Measurements from ENCODE around the gene FANCI.

DNA sequence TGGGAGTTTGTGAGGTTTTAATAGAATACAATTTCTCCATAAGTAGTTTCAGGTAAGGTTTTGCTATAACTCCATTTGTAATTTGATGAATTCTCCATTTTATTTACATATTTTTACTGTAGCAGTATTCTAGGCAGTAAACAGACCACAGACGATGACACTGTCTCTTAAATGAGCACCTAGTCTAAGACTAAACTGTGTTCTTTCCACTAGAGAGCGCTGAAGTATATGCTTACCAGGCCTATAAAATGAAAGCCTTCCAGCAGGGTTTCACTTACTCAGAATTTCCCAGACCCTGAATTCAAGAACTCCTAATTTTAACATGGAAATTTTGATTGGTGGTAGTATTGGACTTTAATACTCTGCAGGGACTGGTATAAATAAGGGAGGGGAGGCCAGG lies 49.2 kb downstream of the FANCI start:
- no peak for TF ChIP-seq CTCF (IDR thresholded peaks at IDR 0.05)
- TF ChIP-seq EP300 (IDR thresholded peaks at IDR 0.05) = no peak
- TF ChIP-seq POLR2AphosphoS5 (IDR thresholded peaks at IDR 0.05) = no peak
